ENCODE measurements around the gene ETFA.

DNA sequence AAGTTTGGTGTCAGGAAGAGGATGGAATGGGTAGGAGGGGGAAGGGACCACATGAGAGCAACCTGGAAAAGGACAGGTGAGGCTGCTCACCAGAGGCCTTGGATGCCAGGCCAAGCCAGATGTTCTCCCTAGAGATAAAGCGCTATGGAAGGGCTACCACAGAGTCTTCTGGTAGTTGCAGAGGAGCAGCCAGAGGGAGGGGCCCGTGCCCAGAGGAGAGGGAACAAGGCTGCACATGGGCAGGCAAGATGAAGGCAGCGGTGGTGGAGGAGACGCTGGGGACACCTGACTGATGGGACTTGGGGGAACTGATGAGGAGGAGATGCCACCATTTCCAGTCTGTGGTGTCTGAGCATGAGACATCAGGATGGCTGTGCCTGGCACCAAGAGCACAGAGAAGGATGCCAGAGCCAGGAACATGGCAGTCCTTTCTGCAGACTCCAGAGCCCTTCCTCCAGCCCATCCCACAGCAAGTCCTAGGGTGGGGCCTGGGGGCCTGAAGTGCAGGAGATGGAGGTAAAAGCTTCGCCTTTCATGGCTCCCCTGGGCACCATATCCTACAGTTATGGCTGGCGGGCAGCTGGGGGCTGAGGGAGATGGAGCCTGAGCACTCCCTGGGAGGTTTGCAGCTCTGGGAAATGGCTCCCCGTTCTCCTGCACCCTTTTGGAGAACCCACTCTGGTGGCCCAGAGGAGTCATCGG lies 103.0 kb downstream of the ETFA start:
- TF ChIP-seq CTCF (IDR thresholded peaks at IDR 0.05; ENCODE audit: low read length) = no peak
- TF ChIP-seq EZH2 (optimal IDR thresholded peaks at IDR 0.05; ENCODE audit: low read depth, low read length) = no peak
- TF ChIP-seq EZH2phosphoT487 (IDR thresholded peaks at IDR 0.05; ENCODE audit: low read length) = no peak
